RWPE1 (cell line): Measurements from ENCODE around the gene HEPACAM.

Experiments used
- CTCF ChIA-PET: fragments of 350-600 bp; sonication (Branson Sonifier 250); formaldehyde crosslinking; extraction: SDS; loops from one replicate; lab custom pipeline; 2021; lab: Yijun Ruan, JAX
- POLR2A ChIA-PET: fragments of 400-600 bp; formaldehyde crosslinking; extraction: SDS; loops from one replicate; lab custom pipeline; 2020; ENCODE audit warnings: antibody characterized with exemption; ENCODE audit not compliant: low non-redundant PET; lab: Yijun Ruan, JAX
- DNase-seq: peaks from one replicate; pipeline ENCODE4 v3.0.0; 2012; ENCODE audit warnings: low spot score
- H3K27ac ChIP-seq: fragments of 450-650 bp; 2 replicates; pipeline ENCODE4 v1.5.1; 2017
- CTCF ChIP-seq: fragments of 450-650 bp; conservative IDR thresholded peaks from 2 replicates; pipeline ENCODE4 v1.5.1; 2017; ENCODE audit warnings: low read depth, mild to moderate bottlenecking

Gene HEPACAM

DNA sequence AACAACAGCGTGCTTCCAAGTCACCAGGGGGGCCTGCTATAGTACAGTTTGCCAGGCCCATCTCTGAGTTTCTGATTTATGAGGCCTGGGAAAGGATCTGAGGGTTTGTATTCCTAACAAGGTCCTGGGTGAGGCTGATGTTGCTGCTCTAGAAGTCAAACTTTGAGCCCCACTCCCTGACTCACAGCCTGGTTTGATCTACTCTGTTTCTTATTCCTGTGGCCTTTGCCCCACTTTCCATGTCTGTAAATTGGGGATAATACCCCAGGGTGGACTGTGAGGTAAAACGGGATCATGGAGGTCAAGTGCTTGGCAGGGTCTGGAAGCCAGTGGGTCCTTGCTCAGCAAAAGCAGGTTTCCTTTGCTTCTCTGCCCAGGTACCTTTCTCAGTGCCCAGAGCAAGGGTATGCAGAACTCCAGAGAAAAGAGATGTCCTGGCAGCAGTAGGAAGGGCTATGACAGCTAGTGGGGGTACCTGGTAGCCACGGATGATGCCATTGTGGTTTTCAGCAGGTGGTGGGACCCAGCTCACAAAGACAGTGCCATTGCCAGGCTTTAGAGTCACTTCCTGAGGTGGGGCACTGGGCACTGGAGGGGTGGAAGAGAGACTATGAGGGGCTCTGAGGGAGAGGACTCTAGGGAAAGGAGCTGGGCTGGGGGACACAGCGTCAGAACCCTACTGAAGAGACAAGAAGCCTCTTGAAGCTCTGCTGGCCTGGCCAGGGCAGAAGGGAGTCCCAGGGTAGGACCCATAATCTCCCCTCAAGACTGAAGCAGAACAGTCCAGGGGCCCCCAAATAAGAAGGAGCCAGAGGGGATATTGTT lies 41.0 kb downstream of the HEPACAM start:
- ChIA-PET POLR2A (no interaction called here), CTCF (interaction anchor here (0.5 to 0.6 kb wide), 2 partner anchors 19 to 776 kb away, joined by 3 read pairs; no protein-coding TSS in a partner anchor)
- no peak overlapping the region for H3K27ac ChIP-seq
- no peak for DNase-seq
- no peak for TF ChIP-seq CTCF

DNA sequence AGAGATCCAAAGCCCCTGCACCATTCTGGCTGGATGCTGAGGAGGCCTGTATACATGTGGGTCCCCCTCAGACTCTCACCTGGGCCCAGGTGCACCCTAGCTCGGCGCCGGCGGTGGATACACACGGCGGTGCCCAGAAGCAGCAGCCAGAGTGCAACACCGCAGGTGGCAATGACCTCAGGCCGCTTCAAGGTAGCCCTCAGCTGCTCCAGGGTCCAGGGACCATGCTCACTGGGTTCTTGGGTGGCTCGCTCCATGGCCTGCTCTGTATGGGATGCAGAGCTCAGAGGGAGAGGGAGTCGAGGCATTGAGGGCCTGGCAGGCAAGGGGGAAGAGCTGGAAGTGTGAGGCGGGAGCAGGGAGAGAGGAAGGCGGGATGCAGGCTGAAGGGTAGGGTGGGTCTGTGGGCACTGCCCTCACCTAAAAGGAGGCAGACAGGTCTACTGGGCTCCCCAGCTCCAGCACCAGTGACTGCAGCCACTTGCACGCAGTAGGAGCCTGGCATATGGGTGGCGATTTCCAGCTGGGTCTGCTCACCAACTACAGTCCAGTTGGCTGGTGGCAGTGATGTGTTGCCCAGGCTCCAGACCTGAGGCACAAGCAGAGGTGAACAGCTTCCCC lies 42.0 kb downstream of the HEPACAM start:
- DNase-seq: no peak
- CTCF ChIA-PET: interaction anchor here (0.6 kb wide), 1 partner anchor 18 kb away, joined by 3 read pairs; no protein-coding TSS in a partner anchor
- no peak for TF ChIP-seq CTCF
- no peak overlapping the region for H3K27ac ChIP-seq
- POLR2A ChIA-PET: interaction anchor here (0.6 kb wide), 1 partner anchor 17 kb away, joined by 6 read pairs; no protein-coding TSS in a partner anchor

DNA sequence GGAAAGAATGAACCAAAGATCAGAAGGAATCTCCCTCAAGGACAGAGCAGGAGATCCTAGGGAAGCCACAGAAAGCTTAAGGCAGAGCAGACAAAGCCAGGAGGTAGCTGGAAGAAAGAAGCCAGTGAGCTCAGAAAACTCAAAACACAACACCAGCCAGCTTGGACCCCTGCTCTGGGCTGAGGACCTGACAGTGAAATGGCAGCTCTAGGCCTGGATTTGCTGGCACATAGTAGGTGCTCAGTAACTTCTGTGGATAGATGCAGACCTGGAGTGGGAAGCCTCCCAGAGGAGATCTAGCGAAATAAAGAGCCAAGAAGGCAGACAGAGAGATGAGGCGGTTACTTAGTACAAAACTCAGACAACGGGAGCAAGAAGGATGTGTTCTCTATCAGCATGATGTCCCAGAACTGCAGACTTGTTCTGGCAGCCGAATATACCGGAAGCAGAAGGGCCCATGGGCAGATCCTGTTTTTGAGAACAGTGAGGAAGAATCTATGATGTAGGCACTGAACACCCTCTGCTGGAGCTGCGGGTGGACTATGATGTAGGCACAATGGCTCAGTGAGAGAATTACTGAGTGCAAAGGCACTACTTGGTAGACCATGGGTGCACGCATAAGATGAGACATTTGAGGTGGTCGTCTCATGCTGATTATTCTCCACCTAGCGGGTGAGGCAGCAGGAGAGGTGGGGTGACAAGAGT lies 42.9 kb downstream of the HEPACAM start:
- no peak for TF ChIP-seq CTCF
- DNase-seq: no peak
- ChIA-PET CTCF (no interaction called here), POLR2A (no interaction called here)
- H3K27ac ChIP-seq: no peak overlapping the region

DNA sequence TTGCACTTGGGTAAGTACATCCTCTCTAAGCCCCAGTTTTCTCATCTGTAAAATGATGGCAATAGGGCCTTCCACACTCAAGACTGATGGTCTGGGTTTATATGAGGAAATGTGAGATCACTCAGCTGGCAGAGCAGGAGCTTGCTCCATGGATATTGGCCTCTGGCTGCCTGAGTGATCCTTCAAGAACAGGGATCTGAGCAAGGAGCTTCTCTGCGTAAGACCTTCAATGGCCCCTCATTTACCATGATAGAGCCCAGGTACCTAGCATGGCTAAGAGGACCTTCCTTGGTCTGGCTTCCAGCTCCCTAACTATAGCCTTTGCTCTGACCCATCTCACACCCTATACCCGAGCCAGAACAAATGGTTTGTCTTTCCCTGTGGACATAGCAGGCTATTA lies 43.7 kb downstream of the HEPACAM start:
- POLR2A ChIA-PET: no interaction called here
- no peak for TF ChIP-seq CTCF
- H3K27ac ChIP-seq: no peak overlapping the region
- DNase-seq: no peak
- CTCF ChIA-PET: interaction anchor here (1.4 kb wide), 1 partner anchor 16 kb away, joined by 5 read pairs; no protein-coding TSS in a partner anchor

DNA sequence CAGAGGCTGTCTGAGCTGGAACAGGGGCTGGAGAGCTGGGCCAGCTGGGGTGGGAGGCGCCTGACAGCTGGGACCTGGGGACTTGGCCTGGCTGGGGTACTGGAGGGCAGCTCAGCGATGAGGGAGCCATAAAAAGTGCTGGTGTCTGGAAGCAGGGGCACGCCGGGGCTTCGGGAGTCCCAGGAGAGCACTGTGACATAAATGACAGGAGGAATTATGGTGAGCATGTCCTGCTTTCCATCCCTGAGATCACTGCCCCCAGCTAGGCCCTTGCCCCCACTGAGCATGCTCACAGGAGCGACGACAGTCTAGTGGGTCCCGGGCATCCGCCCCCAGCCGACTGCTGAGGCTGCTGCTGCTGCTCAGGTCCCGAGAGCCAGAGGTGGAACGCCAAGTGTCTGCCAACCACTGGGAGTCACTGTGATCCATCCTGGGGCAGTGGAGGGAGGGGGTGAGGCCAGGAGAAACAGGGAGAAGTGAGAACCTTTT lies 44.4 kb downstream of the HEPACAM start:
- TF ChIP-seq CTCF: no peak
- CTCF ChIA-PET: interaction anchor here (0.5 to 1.4 kb wide), 2 partner anchors 15 to 1295 kb away, joined by 3 to 5 read pairs; no protein-coding TSS in a partner anchor
- H3K27ac ChIP-seq: no peak overlapping the region
- POLR2A ChIA-PET: no interaction called here
- no peak for DNase-seq

GRCh38 chr11:124890683-124891372 lies 45.0 kb downstream of the HEPACAM start:
- H3K27ac ChIP-seq: no peak overlapping the region
- ChIA-PET POLR2A (no interaction called here), CTCF (interaction anchor here (0.5 to 1.4 kb wide), 3 partner anchors 14 to 1295 kb away, joined by 3 to 5 read pairs (median 3); no protein-coding TSS in a partner anchor)
- no peak for TF ChIP-seq CTCF
- no peak for DNase-seq
